ENCODE data around the gene MCOLN1. TPM values are rescaled to one million over a fixed set of nuclear protein-coding genes. Genes with fewer than 3 reads are reported as not detected.

MCOLN1 gene
- total and polyA plus RNA-seq, 2 donors (not counting 3 experiments of a cell fraction or from before 2014, with no cell fraction given): 23.0 to 60.9 TPM

DNA sequence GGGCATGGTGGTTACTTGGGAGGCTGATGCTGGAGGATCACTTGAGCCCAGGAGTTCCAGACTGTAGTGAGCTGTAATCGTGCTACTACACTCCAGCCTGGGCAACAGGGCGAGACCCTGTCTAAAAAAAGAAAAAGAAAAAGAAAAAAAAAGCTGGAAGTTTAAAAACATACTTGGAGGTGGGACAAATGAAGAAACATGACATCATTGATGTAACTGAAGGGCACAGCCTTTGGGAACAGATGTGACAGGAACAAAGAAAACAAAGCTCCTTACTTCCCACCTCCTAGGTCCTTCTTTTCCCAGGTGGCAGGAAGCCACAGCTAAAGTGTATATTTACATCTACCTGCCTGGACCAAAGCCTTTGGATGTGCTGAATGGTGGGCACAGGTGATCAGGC, 35.5 kb upstream of the MCOLN1 start:
- no peaks in the 10 kb centered on the region for H3K9me3 ChIP-seq (replicated peaks; ENCODE audit: control insufficient read depth, insufficient read depth, low read length)
- intact Hi-C loops (cut with micrococcal nuclease): loop anchor here (5.0 kb wide), 1 partner anchor 35 kb away; the partner anchor contains the start of gene MCOLN1
- dilution Hi-C loops (cut with MboI; ENCODE audit: extremely low pct_ligation_motif_present, low sequenced_read_pairs): no loop called here
- POLR2A ChIA-PET: no interaction called here
- no peak overlapping the region for H3K4me3 ChIP-seq (replicated peaks in 1 of 3; ENCODE audit: insufficient read depth in 1 of 3, low read depth in 1 of 3, low read length in 3 of 3)
- FAIRE-seq (no peak), DNase-seq (ENCODE audit: low read depth, low spot score) (no peak)
- no peak overlapping the region for H3K9ac ChIP-seq (replicated peaks; ENCODE audit: extremely low read depth, insufficient read depth, low read length)
- H3K4me2 ChIP-seq (ENCODE audit: insufficient read depth, low read length): no peak overlapping the region
- no peaks in the 10 kb centered on the region for H4K20me1 ChIP-seq (replicated peaks; ENCODE audit: control insufficient read depth, extremely low read depth, insufficient read depth, low read length)
- CTCF ChIA-PET: interaction anchor here (1.6 kb wide), 1 partner anchor 10 kb away, joined by 9 read pairs; a partner anchor contains a TSS
- H3K36me3 ChIP-seq (ENCODE audit: control insufficient read depth in 2 of 2, extremely low read depth in 1 of 2, insufficient read depth in 2 of 2, low read length in 2 of 2): no peaks in the 10 kb centered on the region
- peaks cover 9% of the 10 kb centered on the region for H3K4me1 ChIP-seq (ENCODE audit: control insufficient read depth, extremely low read depth, insufficient read depth, low read length)
- no peaks in the 10 kb centered on the region for H3K9me1 ChIP-seq (replicated peaks; ENCODE audit: control insufficient read depth, extremely low read depth, insufficient read depth, low read length)
- TF ChIP-seq POLR2AphosphoS5 (IDR thresholded peaks at IDR 0.05; ENCODE audit: insufficient read depth, low read depth, low read length) (no peak), GATA2 (IDR thresholded peaks at IDR 0.05; ENCODE audit: insufficient read depth, insufficient read length, low read depth, low read length) (no peak), FOS (IDR thresholded peaks at IDR 0.05; ENCODE audit: borderline replicate concordance, insufficient read depth, low read length) (no peak), MYC (IDR thresholded peaks at IDR 0.05; ENCODE audit: low read depth, low read length) (no peak), EZH2 (IDR thresholded peaks at IDR 0.05; ENCODE audit: borderline replicate concordance, low read depth, low read length, severe bottlenecking) (no peak), JUN (IDR thresholded peaks at IDR 0.05; ENCODE audit: borderline replicate concordance, insufficient read depth, insufficient read length, low read depth) (no peak), POLR2A (IDR thresholded peaks at IDR 0.05; ENCODE audit: low read depth, low read length) (no peak), MAX (IDR thresholded peaks at IDR 0.05; ENCODE audit: insufficient read depth, insufficient read length) (no peak)
- TF ChIP-seq, protein P1, sequence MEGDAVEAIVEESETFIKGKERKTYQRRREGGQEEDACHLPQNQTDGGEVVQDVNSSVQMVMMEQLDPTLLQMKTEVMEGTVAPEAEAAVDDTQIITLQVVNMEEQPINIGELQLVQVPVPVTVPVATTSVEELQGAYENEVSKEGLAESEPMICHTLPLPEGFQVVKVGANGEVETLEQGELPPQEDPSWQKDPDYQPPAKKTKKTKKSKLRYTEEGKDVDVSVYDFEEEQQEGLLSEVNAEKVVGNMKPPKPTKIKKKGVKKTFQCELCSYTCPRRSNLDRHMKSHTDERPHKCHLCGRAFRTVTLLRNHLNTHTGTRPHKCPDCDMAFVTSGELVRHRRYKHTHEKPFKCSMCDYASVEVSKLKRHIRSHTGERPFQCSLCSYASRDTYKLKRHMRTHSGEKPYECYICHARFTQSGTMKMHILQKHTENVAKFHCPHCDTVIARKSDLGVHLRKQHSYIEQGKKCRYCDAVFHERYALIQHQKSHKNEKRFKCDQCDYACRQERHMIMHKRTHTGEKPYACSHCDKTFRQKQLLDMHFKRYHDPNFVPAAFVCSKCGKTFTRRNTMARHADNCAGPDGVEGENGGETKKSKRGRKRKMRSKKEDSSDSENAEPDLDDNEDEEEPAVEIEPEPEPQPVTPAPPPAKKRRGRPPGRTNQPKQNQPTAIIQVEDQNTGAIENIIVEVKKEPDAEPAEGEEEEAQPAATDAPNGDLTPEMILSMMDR (IDR thresholded peaks at IDR 0.05; ENCODE audit: extremely low read depth in 1 of 2, insufficient read depth in 1 of 2, low read depth in 1 of 2, low read length in 2 of 2): no peak
- H2AFZ ChIP-seq (ENCODE audit: low read depth, low read length): no peak overlapping the region
- no peak overlapping the region for H3K27ac ChIP-seq (ENCODE audit: insufficient read depth, low read depth, low read length)
- no TSS peak for BruUV-seq (replicated peaks)
- no peaks in the 10 kb centered on the region for H3K27me3 ChIP-seq (ENCODE audit: control insufficient read depth in 2 of 2, insufficient read depth in 2 of 2, low read length in 2 of 2)
- H3K79me2 ChIP-seq (ENCODE audit: control insufficient read depth, insufficient read depth, low read length): no peaks in the 10 kb centered on the region
